A549 (cell line): ENCODE results near the gene TNFSF4.

Experiments
- BHLHE40 ChIP-seq: IDR thresholded peaks from 2 replicates; pipeline ENCODE4 v1.6.1; 2012; ENCODE audit warnings: low read depth, low read length, inconsistent platforms
- EHMT2 ChIP-seq: fragments of 200-600 bp; sonication (generic); IDR thresholded peaks from 2 replicates; pipeline ENCODE4 v1.6.1; 2016; ENCODE audit warnings: antibody characterized with exemption, low read depth, mild to moderate bottlenecking, moderate library complexity
- EP300 ChIP-seq, 2 experiments: fragments of >200 bp; sonication (Bioruptor Twin); formaldehyde crosslinking; IDR thresholded peaks; 2 replicates in 1 of 2; 3 replicates in 1 of 2; pipeline ENCODE4 v1.6.1; 2016 to 2017
- HOXA7 ChIP-seq: fragments of 250-450 bp; sonication (Bioruptor Pico); IDR thresholded peaks from 2 replicates; pipeline ENCODE4 v1.5.0; 2020; ENCODE audit warnings: mild to moderate bottlenecking, moderate library complexity
- MAZ ChIP-seq: fragments of 150-350 bp; IDR thresholded peaks from 2 replicates; pipeline ENCODE4 v1.6.1; 2014; ENCODE audit warnings: antibody characterized with exemption, low read depth, low read length, borderline replicate concordance
- MYC ChIP-seq: IDR thresholded peaks from 2 replicates; pipeline ENCODE4 v1.6.1; 2012; ENCODE audit warnings: mild to moderate bottlenecking, inconsistent platforms, low read length, improper control_type of control experiment, borderline replicate concordance
- POLR2A ChIP-seq: IDR thresholded peaks from 2 replicates; pipeline ENCODE4 v1.6.1; 2012; ENCODE audit warnings: mild to moderate bottlenecking, low read length
- SMC3 ChIP-seq: fragments of >200 bp; sonication (Bioruptor Twin); formaldehyde crosslinking; IDR thresholded peaks from 3 replicates; pipeline ENCODE4 v1.6.1; 2018; ENCODE audit warnings: inconsistent platforms
- TF ChIP-seq, protein P1 (sequence below): fragments of >200 bp; sonication (Bioruptor Twin); formaldehyde crosslinking; IDR thresholded peaks from 3 replicates; pipeline ENCODE4 v1.5.1; 2016
- TF ChIP-seq, protein P2 (sequence below): fragments of 150-350 bp; IDR thresholded peaks from 2 replicates; pipeline ENCODE4 v1.6.1; 2014; ENCODE audit warnings: low read depth, mild to moderate bottlenecking, low read length

DNA sequence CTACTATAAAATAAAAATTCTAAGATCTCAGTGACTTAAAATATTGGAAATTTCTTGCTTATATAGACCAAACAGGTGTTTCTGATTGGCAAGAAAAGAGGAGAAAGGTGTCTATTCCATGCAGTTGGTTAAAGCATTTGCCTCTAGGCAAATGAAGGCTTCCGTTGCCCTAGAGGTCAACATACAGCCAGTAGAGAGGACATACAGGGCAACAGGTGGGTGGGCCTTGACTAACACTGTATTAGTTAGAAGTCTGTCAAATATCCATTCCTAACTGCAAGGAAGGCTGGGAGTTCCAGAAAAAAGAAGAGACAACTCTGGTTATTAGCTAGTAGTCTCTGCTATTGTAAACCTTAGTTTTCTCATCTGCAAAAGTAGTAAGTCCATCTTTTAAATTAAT is 43.0 kb downstream of the TNFSF4 start:
- TF ChIP-seq, protein P1, sequence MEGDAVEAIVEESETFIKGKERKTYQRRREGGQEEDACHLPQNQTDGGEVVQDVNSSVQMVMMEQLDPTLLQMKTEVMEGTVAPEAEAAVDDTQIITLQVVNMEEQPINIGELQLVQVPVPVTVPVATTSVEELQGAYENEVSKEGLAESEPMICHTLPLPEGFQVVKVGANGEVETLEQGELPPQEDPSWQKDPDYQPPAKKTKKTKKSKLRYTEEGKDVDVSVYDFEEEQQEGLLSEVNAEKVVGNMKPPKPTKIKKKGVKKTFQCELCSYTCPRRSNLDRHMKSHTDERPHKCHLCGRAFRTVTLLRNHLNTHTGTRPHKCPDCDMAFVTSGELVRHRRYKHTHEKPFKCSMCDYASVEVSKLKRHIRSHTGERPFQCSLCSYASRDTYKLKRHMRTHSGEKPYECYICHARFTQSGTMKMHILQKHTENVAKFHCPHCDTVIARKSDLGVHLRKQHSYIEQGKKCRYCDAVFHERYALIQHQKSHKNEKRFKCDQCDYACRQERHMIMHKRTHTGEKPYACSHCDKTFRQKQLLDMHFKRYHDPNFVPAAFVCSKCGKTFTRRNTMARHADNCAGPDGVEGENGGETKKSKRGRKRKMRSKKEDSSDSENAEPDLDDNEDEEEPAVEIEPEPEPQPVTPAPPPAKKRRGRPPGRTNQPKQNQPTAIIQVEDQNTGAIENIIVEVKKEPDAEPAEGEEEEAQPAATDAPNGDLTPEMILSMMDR: no peak
- no peak for TF ChIP-seq POLR2A
- no peak for TF ChIP-seq EP300 (IDR thresholded peaks at IDR 0.05)
- no peak for TF ChIP-seq EHMT2
- no peak for TF ChIP-seq SMC3
- no peak for TF ChIP-seq BHLHE40
- TF ChIP-seq, protein P2, sequence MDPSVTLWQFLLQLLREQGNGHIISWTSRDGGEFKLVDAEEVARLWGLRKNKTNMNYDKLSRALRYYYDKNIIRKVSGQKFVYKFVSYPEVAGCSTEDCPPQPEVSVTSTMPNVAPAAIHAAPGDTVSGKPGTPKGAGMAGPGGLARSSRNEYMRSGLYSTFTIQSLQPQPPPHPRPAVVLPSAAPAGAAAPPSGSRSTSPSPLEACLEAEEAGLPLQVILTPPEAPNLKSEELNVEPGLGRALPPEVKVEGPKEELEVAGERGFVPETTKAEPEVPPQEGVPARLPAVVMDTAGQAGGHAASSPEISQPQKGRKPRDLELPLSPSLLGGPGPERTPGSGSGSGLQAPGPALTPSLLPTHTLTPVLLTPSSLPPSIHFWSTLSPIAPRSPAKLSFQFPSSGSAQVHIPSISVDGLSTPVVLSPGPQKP: no peak
- TF ChIP-seq MAZ: no peak
- no peak for TF ChIP-seq MYC
- TF ChIP-seq HOXA7: no peak
